ENCODE measurements around the gene CYTIP.

- no peak for TF ChIP-seq REST (IDR thresholded peaks at IDR 0.05; ENCODE audit: low read depth)
- no peak for TF ChIP-seq EP300 (IDR thresholded peaks at IDR 0.05; ENCODE audit: borderline replicate concordance)
- no peak for TF ChIP-seq TAF1 (IDR thresholded peaks at IDR 0.05; ENCODE audit: low read depth)
- no peak for TF ChIP-seq ZBTB7A (IDR thresholded peaks at IDR 0.05; ENCODE audit: low read depth)
- no peak for TF ChIP-seq MAX (IDR thresholded peaks at IDR 0.05)
- no peak for TF ChIP-seq USF1 (IDR thresholded peaks at IDR 0.05)
- TF ChIP-seq TEAD4 (IDR thresholded peaks at IDR 0.05): no peak
- no peak for TF ChIP-seq NFIC (IDR thresholded peaks at IDR 0.05)
- no peak for TF ChIP-seq RAD21 (IDR thresholded peaks at IDR 0.05; ENCODE audit: low read depth)
- no peak for TF ChIP-seq CREB1 (IDR thresholded peaks at IDR 0.05; ENCODE audit: low read depth)
These were observed 17.4 kb downstream of the CYTIP start for GRCh38 chr2:157426477-157426994.
